Retinal pigment epithelial cell (primary cell): ENCODE measurements around the gene MSI2.
A peak's percentile ranks its signal among the peaks of the same experiment; 100 is the strongest.

ENCODE experiments used
- DNase-seq: peaks from one replicate; pipeline ENCODE4 v3.0.0-alpha.2; 2010; ENCODE audit warnings: low read depth
- H3K4me3 ChIP-seq: 2 replicates; pipeline ENCODE4 v1.5.1; 2011; ENCODE audit warnings: mild to moderate bottlenecking, low read length, control low read depth, moderate library complexity
- CTCF ChIP-seq: conservative IDR thresholded peaks from 2 replicates; pipeline ENCODE4 v1.5.1; 2011; ENCODE audit warnings: low read depth, low read length, control low read depth, inconsistent platforms

Gene MSI2

GRCh38 chr17:57442401-57442823 lies 186.1 kb downstream of the MSI2 start:
- H3K4me3 ChIP-seq: no peak overlapping the region
- DNase-seq: no peak
- TF ChIP-seq CTCF: no peak

- H3K4me3 ChIP-seq: no peak overlapping the region
- no peak for TF ChIP-seq CTCF
- no peak for DNase-seq
Measured at GRCh38 chr17:57442914-57443571, 186.7 kb downstream of the MSI2 start.

DNA sequence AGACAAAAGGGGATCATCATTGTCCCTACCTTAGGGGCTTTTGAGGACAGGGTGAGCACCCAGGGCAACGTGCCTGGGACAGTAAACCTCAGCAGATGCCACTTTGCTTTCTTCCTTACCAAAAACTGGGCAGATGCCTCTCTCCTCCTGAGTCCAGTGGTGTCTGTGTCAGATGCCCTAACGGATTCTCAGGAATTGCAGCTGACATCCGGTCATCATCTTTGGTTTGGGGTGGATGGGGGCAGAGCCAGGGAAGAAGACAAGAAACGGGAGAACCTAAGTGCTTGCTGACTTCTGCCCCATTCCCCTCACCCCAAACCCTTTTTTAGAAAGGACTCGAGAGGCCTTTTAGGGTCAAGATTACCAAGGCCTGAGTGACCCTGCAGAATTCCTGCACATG lies 187.5 kb downstream of the MSI2 start:
- TF ChIP-seq CTCF: no peak
- no peak overlapping the region for H3K4me3 ChIP-seq
- DNase-seq: no peak

GRCh38 chr17:57444682-57445450 lies 188.5 kb downstream of the MSI2 start:
- H3K4me3 ChIP-seq: no peak overlapping the region
- TF ChIP-seq CTCF: no peak
- no peak for DNase-seq

GRCh38 chr17:57445772-57446472 lies 189.6 kb downstream of the MSI2 start:
- DNase-seq: peak; percentile 83
- no peak for TF ChIP-seq CTCF
- no peak overlapping the region for H3K4me3 ChIP-seq

GRCh38 chr17:57447357-57447989 lies 191.2 kb downstream of the MSI2 start:
- no peak for DNase-seq
- no peak overlapping the region for H3K4me3 ChIP-seq
- TF ChIP-seq CTCF: no peak
